Activated CD8-positive, alpha-beta T cell treated with anti-CD3 and anti-CD28 coated beads for 36 hours (primary cell): ENCODE data around the gene KIF18B. TPM values are rescaled to one million over a fixed set of nuclear protein-coding genes. Genes with fewer than 3 reads are reported as not detected.

ENCODE experiments used
- ATAC-seq: fragments of 200-7000 bp; cut with Tn5 transposase; one replicate; pipeline ENCODE4 v1.10.0; 2021; ENCODE audit warnings: mild to moderate bottlenecking, moderate library complexity
- CTCF ChIA-PET: fragments of 350-600 bp; sonication (Branson Sonifier 250); formaldehyde crosslinking; loops from one replicate; lab custom pipeline; 2021; ENCODE audit warnings: antibody characterized with exemption; lab: Charles Lee
- POLR2A ChIA-PET: fragments of 350-600 bp; sonication (Branson Sonifier 250); formaldehyde crosslinking; loops from one replicate; lab custom pipeline; 2021; ENCODE audit warnings: antibody characterized with exemption; lab: Charles Lee
- DNase-seq: peaks from one replicate; pipeline ENCODE4 v3.0.0-alpha.2; 2020
- H3K27ac Mint-ChIP-seq: one replicate; pipeline ENCODE4 v1.8.0; 2021; ENCODE audit warnings: mild to moderate bottlenecking, mixed read lengths
- H3K27me3 Mint-ChIP-seq: one replicate; pipeline ENCODE4 v1.8.0; 2021; ENCODE audit warnings: mixed read lengths
- H3K36me3 Mint-ChIP-seq: one replicate; pipeline ENCODE4 v1.8.0; 2021; ENCODE audit warnings: low read depth, mixed read lengths
- H3K4me1 Mint-ChIP-seq: one replicate; pipeline ENCODE4 v1.8.0; 2021; ENCODE audit warnings: low read depth, mixed read lengths
- H3K4me3 Mint-ChIP-seq: one replicate; pipeline ENCODE4 v1.8.0; 2021; ENCODE audit warnings: mild to moderate bottlenecking, moderate library complexity, mixed read lengths
- H3K9me3 Mint-ChIP-seq: one replicate; pipeline ENCODE4 v1.8.0; 2021; ENCODE audit warnings: mixed read lengths
- CTCF ChIP-seq: fragments of 200-600 bp; IDR thresholded peaks from one replicate; pipeline ENCODE4 v1.8.0; 2022; ENCODE audit warnings: antibody characterized with exemption, mild to moderate bottlenecking
- intact Hi-C: fragments of 100-400 bp; cut with micrococcal nuclease; formaldehyde crosslinking; loops from one replicate; pipeline ENCODE4 v1.10.0; 2022
- total RNA-seq, 2 experiments: library from RNA; stranded (reverse); gene quantifications; one replicate each; pipeline ENCODE4 v1.2.3, GENCODE V29; 2021

KIF18B gene
- total RNA-seq, 2 experiments from 2014 or later: 38.1 to 40.3 TPM

- CTCF ChIA-PET: interaction anchor here (1.3 to 5.9 kb wide), 4 partner anchors 11 to 107 kb away, joined by 4 to 37 read pairs (median 7); a partner anchor contains a TSS
- no peak for ATAC-seq
- Mint-ChIP-seq H3K27ac (no peak overlapping the region), H3K9me3 (no peaks in the 10 kb centered on the region), H3K4me3 (no peak overlapping the region), H3K36me3 (no peaks in the 10 kb centered on the region), H3K27me3 (peaks cover 23% of the 10 kb centered on the region), H3K4me1 (peaks cover 2% of the 10 kb centered on the region)
- POLR2A ChIA-PET: no interaction called here
- DNase-seq: no peak
- intact Hi-C loops: no loop called here
- no peak for TF ChIP-seq CTCF
These were observed 33.9 kb downstream of the KIF18B start for GRCh38 chr17:44913676-44914075.

GRCh38 chr17:44912763-44913544 is 34.6 kb downstream of the KIF18B start:
- Mint-ChIP-seq H3K27ac (no peak overlapping the region), H3K4me1 (peaks cover 2% of the 10 kb centered on the region), H3K9me3 (no peaks in the 10 kb centered on the region), H3K4me3 (no peak overlapping the region), H3K36me3 (no peaks in the 10 kb centered on the region), H3K27me3 (peaks cover 24% of the 10 kb centered on the region)
- intact Hi-C loops: no loop called here
- DNase-seq (no peak), ATAC-seq (no peak)
- no peak for TF ChIP-seq CTCF
- ChIA-PET POLR2A (no interaction called here), CTCF (interaction anchor here (0.8 to 5.9 kb wide), 8 partner anchors 7 to 137 kb away, joined by 3 to 37 read pairs (median 4); a partner anchor contains a TSS)

GRCh38 chr17:44911133-44912001 is 36.2 kb downstream of the KIF18B start:
- H3K4me1 Mint-ChIP-seq: peaks cover 2% of the 10 kb centered on the region
- DNase-seq (peak; percentile 70), ATAC-seq (peak; percentile 87)
- H3K9me3 Mint-ChIP-seq: no peaks in the 10 kb centered on the region
- no peak for TF ChIP-seq CTCF
- POLR2A ChIA-PET: interaction anchor here (0.5 kb wide), 1 partner anchor 172 kb away, joined by 3 read pairs; no protein-coding TSS in a partner anchor
- H3K27me3 Mint-ChIP-seq: peaks cover 24% of the 10 kb centered on the region
- CTCF ChIA-PET: interaction anchor here (0.7 to 5.9 kb wide), 6 partner anchors 9 to 109 kb away, joined by 3 to 37 read pairs (median 10); partner anchors contain the start of gene EFTUD2
- no peaks in the 10 kb centered on the region for H3K36me3 Mint-ChIP-seq
- H3K27ac Mint-ChIP-seq: no peak overlapping the region
- H3K4me3 Mint-ChIP-seq: no peak overlapping the region
- intact Hi-C loops: no loop called here

GRCh38 chr17:44910231-44911106 is 37.1 kb downstream of the KIF18B start:
- intact Hi-C loops: no loop called here
- TF ChIP-seq CTCF: no peak
- CTCF ChIA-PET: interaction anchor here (1.0 to 5.9 kb wide), 5 partner anchors 9 to 225 kb away, joined by 3 to 37 read pairs (median 10); partner anchors contain the start of gene ACBD4

More at GRCh38 chr17:44910231-44911106, 37.1 kb downstream of the KIF18B start:
- Mint-ChIP-seq H3K27me3 (peaks cover 24% of the 10 kb centered on the region), H3K4me1 (peaks cover 2% of the 10 kb centered on the region), H3K9me3 (no peaks in the 10 kb centered on the region), H3K4me3 (no peak overlapping the region), H3K36me3 (no peaks in the 10 kb centered on the region), H3K27ac (no peak overlapping the region)
- POLR2A ChIA-PET: no interaction called here
- DNase-seq (no peak), ATAC-seq (no peak)
